Hepatocyte (in vitro differentiated cells): Measurements from ENCODE around the gene SLFN5.

Experiments used
- EZH2 ChIP-seq: fragments of 200-600 bp; sonication (generic); IDR thresholded peaks from 2 replicates; pipeline ENCODE4 v1.6.1; 2016; ENCODE audit warnings: antibody characterized with exemption, mild to moderate bottlenecking, borderline replicate concordance
- EZH2phosphoT487 ChIP-seq: fragments of 200-600 bp; sonication (generic); IDR thresholded peaks from one replicate; pipeline ENCODE4 v1.6.1; 2018; ENCODE audit warnings: antibody characterized with exemption, mild to moderate bottlenecking, low read depth, moderate library complexity; ENCODE audit not compliant: unreplicated experiment, severe bottlenecking
- TF ChIP-seq, protein P1 (sequence below): fragments of 200-600 bp; sonication (generic); IDR thresholded peaks from 2 replicates; pipeline ENCODE4 v1.5.1; 2016; ENCODE audit warnings: antibody characterized with exemption, mild to moderate bottlenecking; ENCODE audit not compliant: poor library complexity

DNA sequence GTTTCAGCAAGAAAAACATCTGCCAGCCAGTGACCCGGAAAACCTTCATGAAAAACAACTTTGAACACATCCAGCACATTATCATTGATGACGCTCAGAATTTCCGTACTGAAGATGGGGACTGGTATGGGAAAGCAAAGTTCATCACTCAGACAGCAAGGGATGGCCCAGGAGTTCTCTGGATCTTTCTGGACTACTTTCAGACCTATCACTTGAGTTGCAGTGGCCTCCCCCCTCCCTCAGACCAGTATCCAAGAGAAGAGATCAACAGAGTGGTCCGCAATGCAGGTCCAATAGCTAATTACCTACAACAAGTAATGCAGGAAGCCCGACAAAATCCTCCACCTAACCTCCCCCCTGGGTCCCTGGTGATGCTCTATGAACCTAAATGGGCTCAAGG lies 22.2 kb downstream of the SLFN5 start:
- TF ChIP-seq, protein P1, sequence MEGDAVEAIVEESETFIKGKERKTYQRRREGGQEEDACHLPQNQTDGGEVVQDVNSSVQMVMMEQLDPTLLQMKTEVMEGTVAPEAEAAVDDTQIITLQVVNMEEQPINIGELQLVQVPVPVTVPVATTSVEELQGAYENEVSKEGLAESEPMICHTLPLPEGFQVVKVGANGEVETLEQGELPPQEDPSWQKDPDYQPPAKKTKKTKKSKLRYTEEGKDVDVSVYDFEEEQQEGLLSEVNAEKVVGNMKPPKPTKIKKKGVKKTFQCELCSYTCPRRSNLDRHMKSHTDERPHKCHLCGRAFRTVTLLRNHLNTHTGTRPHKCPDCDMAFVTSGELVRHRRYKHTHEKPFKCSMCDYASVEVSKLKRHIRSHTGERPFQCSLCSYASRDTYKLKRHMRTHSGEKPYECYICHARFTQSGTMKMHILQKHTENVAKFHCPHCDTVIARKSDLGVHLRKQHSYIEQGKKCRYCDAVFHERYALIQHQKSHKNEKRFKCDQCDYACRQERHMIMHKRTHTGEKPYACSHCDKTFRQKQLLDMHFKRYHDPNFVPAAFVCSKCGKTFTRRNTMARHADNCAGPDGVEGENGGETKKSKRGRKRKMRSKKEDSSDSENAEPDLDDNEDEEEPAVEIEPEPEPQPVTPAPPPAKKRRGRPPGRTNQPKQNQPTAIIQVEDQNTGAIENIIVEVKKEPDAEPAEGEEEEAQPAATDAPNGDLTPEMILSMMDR, result no peak
- no peak for TF ChIP-seq EZH2
- no peak for TF ChIP-seq EZH2phosphoT487
